GM21576 (cell line): ENCODE measurements around the gene OPRD1.
"Not testable (repeated sequence)": the region's sequence is repeated elsewhere in the genome, so short reads cannot be mapped to it uniquely, and the experiment has no call there.

Experiments used
- ATAC-seq: cut with Tn5 transposase; IDR thresholded peaks from one replicate; pipeline ENCODE4 v1.9.1; 2021; ENCODE audit warnings: mild to moderate bottlenecking, moderate library complexity; ENCODE audit not compliant: unreplicated experiment

The OPRD1 gene

DNA sequence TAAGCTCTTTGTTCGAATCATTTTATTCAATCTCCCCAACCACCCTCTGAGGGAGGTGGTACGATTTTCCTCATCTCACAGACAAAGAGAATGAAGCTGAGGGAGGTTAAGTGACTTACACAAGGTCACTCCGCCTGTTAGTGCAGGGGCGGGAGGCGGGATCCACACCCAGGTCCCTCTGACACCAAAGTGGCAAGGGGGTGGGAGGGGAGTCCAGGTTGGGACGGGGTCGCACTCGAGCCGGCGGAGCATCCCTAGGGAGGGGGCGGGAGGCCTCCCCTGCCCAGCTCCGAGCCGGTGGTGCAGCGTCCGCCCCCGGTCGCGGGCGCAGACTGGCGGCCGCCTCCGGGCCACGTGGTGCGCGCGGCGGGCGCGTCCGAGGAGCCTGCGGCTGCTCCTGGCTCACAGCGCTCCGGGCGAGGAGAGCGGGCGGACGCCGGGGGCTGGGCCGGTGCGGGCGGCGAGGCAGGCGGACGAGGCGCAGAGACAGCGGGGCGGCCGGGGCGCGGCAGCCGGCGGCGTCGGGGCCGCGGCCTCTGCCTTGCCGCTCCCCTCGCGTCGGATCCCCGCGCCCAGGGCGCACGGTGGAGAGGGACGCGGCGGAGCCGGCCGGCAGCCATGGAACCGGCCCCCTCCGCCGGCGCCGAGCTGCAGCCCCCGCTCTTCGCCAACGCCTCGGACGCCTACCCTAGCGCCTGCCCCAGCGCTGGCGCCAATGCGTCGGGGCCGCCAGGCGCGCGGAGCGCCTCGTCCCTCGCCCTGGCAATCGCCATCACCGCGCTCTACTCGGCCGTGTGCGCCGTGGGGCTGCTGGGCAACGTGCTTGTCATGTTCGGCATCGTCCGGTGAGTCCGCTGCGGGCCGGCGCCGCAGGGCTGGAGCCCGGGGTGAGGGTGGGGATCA lies at the start of gene OPRD1:
Gene OPRD1 (plus strand): TSS at position 405 of the 903 bp plus-strand sequence. CDS start 214 bp downstream, at position 619.
- ATAC-seq, result no peak

- no peak for ATAC-seq
These were observed 45.3 kb upstream of the OPRD1 start for GRCh38 chr1:28766532-28767183.

DNA sequence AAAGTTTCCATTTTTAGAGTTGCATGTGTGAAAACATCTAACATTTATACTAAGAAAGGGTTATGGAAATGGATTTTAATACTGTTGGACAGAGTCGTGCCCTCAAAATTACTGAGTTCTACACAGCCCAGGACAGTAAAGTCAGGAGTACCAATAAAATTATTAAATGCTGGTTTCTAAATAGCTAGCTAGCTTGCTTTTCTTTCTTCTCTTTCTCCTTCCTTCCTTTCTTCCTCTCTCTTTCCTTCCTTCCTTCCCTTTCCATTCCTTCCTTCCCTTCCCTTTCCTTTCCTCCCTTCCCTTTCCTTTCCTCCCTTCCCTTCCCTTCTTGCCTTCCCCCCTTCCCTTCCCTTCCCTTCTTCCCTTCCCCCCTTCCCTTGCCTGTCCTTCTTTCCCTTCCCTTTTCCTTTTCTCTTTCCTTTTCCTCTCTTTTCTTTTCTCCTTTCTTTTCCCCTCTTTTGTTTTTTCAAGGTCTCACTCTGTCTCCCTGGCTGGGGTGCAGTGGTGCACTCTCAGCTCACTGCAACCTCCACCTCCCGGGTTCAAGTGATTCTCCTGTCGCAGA lies 41.3 kb upstream of the OPRD1 start:
- no peak for ATAC-seq

DNA sequence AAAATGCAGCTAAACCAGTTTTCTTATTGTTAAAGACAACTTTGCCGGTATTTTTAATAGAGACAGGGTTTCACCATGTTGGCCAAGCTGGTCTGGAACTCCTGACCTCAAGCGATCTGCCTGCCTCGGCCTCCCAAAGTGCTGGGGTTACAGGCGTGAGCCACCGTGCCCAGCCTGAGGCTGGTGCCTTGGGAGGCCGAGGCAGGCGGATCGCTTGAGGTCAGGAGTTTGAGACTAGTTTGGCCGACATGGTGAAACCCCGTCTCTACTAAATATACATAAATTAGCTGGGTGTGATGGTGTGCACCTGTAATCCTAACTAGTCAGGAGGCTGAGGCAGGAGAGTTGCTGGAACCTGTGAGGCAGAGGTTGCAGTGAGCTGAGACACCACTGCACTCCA lies 40.0 kb upstream of the OPRD1 start:
- ATAC-seq, result not testable (repeated sequence)

DNA sequence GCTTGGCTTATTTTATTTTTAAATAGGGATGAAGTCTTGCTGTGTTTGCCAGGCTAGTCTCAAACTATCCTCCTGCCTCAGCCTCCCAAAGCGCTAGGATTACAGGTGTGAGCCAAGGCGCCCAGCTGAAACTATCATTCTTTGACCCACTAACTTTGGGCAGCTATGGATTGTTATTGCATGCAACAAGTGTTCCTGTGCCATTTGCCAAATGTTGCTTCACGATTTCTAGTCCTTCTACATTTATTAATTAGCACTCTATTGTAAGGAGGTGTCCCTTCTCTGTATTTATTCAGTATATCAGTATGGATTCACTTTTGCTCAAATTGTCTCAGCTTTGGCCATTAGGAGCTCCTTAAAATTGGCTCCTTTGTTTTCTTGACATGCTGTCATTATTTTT lies 38.9 kb upstream of the OPRD1 start:
- no peak for ATAC-seq

DNA sequence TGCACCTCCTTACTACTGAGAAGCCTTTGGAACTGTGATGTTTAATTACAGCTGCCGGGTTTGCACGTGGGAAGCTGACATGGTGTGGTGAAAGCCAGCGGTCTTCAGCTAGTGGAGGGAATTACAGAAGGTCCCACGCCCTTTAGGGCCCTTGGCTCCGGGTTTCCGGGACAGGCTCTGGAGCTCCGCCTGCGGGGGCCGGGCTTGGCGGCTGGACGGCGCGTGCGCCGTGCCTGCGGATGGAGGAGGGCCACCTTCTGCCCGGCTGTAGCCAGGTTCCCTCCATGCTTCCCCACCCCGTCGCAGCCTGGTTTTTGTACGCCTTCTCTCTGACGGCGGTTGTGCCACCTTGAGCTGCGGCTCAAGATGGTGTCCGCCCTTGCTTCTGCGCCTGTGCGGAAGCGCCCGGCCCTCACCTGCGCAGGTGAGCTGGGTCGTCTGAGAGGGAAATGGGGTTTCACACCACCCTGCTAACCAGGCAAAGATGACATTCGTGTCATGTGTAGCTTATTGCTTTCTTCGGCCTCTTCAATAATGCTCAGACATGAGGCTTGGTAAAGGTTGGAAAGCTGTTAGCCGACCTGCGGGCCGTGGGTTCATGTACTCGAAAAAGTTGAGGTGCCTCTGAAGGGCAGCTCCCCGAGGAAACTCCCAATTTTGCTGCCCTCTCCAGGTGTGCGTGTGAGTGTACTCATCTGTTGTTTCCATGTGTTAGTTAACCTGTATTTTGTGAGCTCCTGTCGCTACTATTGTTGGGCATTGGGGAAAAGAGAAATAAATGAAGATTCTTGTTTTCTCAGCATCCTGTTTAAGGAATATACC lies 36.6 kb upstream of the OPRD1 start:
- ATAC-seq, result no peak

DNA sequence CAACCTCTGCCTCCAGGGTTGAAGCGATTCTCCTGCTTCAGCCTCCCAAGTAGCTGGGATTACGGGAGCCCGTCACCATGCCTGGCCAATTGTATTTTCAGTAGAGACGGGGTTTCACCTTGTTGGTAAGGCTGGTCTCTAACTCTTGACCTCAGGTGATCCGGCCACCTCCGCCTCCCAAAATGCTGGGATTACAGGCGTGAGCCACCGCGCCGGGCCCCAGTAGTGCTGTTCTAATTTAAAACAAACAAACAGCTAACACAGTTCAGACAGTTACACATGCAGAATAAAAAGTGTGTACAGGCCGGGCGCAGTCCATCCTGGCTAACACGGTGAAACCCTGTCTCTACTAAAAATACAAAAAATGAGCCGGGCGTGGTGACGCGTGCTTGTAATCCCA lies 35.6 kb upstream of the OPRD1 start:
- no peak for ATAC-seq

DNA sequence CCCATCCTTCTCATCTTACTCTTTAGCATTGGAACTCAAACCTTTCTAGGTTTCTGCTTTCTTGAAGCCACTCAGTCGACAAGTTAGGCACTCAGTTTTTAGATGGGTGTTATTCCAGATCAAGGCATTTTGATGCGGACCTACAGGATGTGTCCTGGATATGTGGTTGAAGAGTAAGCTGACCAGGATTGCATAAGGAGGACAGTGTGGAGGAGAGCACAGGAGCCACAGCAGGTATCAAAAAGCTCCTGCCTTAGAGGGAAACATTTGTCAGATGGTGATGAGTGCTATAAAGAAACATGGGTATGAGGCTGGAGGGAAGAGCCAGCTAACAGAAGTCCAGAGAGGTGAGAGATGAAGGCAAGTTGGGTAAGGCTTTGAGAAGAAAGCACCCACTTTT lies 33.9 kb upstream of the OPRD1 start:
- no peak for ATAC-seq

DNA sequence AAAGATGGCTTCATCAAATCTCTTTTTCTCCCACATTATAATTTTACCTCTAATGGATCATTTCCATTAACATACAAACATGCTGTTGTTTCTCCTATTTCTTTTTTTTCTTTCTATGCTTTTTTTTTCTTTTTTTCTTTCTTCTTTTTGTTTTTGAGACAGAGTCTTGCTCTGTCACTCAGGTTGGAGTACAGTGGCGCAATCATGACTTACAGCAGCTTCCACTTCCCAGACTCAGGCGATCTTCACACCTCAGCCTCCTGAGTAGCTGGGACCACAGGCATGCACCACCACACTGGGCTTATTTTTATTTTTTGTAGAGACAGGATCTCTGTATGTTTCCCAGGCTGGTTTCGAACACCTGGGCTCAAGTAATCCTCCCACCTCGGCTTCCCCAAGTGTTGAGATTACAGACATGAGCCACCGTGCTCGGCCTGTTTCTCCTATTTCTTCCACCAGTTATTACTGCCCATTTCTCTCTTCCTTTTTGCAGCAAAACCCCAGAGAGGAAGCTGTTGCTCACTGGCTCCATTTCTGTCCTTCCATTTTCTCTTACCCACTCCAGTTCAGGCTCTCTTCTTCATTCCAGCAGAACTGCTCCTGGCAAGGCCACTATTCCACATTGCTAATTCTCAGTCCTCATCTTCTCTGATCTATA lies 32.1 kb upstream of the OPRD1 start:
- no peak for ATAC-seq

DNA sequence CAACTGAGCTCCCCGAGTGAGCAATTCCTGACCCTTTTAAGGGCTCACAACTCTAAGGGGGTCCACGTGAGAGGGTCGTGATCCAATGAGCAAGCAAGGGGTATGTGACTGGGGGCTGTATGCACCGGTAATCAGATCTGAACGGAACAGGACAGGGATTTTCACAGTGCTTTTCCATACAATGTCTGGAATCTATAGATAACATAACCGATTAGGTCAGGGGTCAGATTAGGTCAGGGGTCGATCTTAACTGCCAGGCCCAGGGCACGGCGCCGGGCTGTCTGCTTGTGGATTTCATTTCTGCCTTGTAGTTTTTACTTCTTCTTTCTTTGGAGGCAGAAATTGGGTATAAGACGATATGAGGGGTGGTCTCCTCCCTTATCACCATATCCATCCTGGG lies 30.7 kb upstream of the OPRD1 start:
- ATAC-seq, result no peak

- ATAC-seq, result no peak
These were observed 30.0 kb upstream of the OPRD1 start for GRCh38 chr1:28782011-28782410.

DNA sequence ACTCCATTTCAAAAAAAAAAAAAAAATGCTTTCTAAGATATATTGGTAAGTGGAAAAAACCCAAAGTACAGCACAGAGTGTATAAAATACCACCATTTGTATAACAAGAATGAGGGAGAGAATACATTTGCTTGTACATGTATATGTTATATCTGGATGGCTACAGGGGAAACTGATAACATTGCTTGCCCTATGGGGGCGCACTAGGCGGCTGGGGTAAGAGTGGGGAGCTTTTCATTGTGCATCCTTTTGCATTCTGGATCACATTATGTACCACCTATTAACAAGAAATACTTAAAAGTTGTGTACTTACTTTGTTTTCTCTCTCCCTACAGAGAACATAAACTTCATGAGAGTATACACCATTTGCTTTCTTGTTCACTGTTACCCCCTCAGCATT lies 28.6 kb upstream of the OPRD1 start:
- no peak for ATAC-seq

- no peak for ATAC-seq
These were observed 22.6 kb upstream of the OPRD1 start for GRCh38 chr1:28789412-28789811.

GRCh38 chr1:28789816-28790215 lies 22.2 kb upstream of the OPRD1 start:
- no peak for ATAC-seq

DNA sequence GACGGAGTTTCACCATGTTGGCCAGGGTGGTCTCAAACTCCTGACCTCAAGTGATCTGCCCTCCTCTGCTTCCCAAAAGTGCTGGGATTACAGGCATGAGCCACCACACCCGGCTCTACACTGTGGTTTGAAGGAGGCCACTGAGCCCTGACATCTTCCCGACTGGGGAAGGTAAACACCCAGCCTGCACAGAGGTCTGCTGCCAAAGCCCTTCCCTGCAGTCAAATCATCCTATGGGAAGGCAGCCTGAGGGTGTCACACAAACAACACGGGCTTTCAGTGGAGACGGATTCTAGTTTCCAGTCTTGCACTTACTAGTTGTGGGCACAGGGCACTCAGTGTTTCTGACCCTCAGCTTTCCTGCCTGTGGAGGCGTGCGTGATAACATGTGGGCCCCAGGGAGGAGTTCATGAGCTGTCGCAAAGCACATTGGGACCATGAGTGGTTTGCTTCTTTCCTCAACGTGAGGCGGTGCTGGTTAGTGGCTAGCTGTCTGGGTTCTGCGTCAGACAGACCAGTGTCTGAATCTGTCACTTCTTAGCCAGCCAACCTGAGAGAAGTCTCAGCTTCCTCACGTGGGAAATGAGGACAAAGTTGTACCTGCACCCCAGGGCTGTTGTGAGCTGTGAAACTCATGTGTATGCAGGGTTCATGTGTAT lies 21.5 kb upstream of the OPRD1 start:
- ATAC-seq, result no peak

DNA sequence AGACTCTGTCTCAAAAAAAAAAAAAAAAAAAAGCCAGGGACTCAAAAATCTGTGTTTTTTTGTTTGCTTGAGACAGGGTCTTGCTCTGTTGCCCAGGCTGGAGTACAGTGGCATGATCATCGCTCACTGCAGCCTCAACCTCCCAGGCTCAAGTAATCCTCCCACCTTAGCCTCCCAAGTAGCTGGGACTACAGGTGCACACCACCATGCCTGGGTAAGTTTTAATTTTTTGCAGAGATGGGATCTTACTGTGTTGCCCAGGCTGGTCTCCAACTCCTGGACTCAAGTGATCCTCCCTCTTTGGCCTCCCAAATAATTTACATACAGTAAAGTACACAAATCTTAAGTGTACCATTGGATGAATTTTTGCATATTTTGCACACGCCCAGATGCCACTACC lies 20.0 kb upstream of the OPRD1 start:
- ATAC-seq, result not testable (repeated sequence)

GRCh38 chr1:28792644-28793121 lies 19.3 kb upstream of the OPRD1 start:
- no peak for ATAC-seq

DNA sequence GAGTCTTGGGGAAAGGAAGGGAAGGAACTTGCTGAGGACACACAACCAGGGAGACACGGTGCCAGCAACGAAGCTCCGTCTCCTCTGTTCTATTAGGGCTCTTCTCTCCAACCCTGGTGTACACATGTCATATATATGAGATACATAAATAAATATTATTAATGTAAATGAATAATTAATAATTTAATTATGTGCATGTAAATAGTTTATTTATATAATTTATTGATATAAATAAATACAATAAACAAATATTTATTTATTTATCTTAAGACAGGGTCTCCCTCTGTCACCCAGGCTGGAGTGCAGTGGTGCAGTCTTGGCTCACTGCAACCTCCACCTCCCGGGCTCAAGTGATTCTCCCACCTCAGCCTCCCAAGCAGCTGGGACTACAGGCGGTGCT lies 17.4 kb upstream of the OPRD1 start:
- not testable (repeated sequence) for ATAC-seq

GRCh38 chr1:28796352-28797211 lies 15.4 kb upstream of the OPRD1 start:
- ATAC-seq, result no peak
